ENCODE data around the gene CC2D1A. TPM values are rescaled to one million over a fixed set of nuclear protein-coding genes. Genes with fewer than 3 reads are reported as not detected.

The CC2D1A gene
- total RNA-seq, 1 donor from 2014 or later, result 35.2 TPM

DNA sequence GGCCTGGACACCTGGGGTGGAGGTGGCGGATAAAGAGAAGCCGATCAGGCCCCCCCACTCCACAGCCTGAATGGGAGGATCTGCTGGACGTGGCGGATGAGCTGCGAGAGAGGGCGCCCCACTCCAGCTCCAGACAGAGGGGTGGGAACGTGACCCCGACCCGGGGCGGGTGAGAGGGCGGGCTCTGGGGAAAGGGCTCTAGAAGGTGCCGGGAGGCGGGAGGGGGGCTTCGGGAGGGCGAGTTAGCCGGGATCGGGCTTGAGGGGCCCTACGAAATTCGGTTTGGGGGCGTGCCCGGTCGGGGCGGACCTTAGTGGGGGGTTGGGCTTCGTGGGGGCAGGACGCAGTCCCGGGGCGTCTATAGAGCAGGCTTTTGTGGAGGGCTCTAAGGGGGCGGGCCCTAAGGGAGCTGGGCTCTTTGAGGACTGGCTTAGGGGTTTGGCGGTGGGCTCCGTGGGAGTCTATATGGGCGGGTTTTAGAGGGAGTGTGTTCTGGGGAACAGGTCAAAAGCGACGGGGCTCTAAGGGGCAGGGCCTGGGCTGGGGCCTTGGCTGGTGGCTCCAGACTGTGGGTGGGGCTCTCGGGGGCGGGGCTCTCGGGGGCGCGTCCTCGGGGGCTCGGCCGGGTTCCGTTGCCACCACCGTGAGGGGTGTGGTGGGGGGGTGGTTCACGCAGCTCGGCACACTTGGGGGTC lies 33.2 kb upstream of the CC2D1A start:
- TF ChIP-seq, protein P1, sequence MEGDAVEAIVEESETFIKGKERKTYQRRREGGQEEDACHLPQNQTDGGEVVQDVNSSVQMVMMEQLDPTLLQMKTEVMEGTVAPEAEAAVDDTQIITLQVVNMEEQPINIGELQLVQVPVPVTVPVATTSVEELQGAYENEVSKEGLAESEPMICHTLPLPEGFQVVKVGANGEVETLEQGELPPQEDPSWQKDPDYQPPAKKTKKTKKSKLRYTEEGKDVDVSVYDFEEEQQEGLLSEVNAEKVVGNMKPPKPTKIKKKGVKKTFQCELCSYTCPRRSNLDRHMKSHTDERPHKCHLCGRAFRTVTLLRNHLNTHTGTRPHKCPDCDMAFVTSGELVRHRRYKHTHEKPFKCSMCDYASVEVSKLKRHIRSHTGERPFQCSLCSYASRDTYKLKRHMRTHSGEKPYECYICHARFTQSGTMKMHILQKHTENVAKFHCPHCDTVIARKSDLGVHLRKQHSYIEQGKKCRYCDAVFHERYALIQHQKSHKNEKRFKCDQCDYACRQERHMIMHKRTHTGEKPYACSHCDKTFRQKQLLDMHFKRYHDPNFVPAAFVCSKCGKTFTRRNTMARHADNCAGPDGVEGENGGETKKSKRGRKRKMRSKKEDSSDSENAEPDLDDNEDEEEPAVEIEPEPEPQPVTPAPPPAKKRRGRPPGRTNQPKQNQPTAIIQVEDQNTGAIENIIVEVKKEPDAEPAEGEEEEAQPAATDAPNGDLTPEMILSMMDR (IDR thresholded peaks at IDR 0.05), result peak; percentile 28
- DNase-seq (ENCODE audit: low spot score), result no peak
- Mint-ChIP-seq H3K27me3 (ENCODE audit: low read depth) (no peaks in the 10 kb centered on the region), H3K4me1 (ENCODE audit: low read depth) (peaks cover 3% of the 10 kb centered on the region), H3K9me3 (ENCODE audit: low read depth) (no peaks in the 10 kb centered on the region), H3K36me3 (ENCODE audit: low read depth) (no peaks in the 10 kb centered on the region), H3K4me3 (ENCODE audit: unreplicated experiment) (no peak overlapping the region), H3K27ac (ENCODE audit: unreplicated experiment) (peak overlapping the region; percentile 54)

DNA sequence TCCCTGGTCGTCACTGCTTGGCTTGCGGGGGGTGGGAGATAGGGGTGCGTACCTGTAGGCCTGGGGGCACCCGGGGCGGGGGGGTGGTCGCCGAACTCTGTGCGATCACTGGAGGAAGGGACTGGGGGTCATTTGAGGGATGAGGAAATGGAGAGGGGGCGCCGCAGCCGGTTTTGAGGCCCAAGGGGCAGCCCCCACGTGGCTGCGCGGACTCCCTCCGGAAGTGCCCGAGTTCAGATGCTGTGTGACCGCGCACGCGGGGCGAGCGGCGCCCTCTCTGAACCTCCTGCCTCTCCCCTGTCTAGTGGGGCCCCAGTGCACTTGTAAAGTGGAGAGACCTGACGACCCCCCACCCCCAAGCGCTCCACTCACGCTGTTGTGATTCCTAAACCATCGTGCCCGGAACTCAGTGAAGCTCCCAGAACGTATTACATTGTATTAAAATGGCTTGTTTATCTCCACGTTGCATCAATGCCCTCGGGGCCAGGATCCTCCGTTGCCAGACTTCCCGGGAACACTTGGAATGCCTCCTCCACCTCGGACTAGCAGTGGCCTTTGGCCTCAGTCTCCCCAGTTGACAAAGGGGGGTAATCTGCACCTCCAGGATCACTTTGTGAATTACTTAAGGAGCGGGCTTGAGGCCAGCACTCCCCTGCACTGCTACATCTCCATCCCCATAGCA lies 32.0 kb upstream of the CC2D1A start:
- H3K4me3 Mint-ChIP-seq (ENCODE audit: unreplicated experiment), result no peak overlapping the region
- H3K36me3 Mint-ChIP-seq (ENCODE audit: low read depth), result no peaks in the 10 kb centered on the region
- no peaks in the 10 kb centered on the region for H3K9me3 Mint-ChIP-seq (ENCODE audit: low read depth)
- no peaks in the 10 kb centered on the region for H3K27me3 Mint-ChIP-seq (ENCODE audit: low read depth)
- TF ChIP-seq, protein P1 (IDR thresholded peaks at IDR 0.05), result no peak
- H3K27ac Mint-ChIP-seq (ENCODE audit: unreplicated experiment), result no peak overlapping the region
- DNase-seq (ENCODE audit: low spot score), result no peak
- peaks cover 3% of the 10 kb centered on the region for H3K4me1 Mint-ChIP-seq (ENCODE audit: low read depth)

DNA sequence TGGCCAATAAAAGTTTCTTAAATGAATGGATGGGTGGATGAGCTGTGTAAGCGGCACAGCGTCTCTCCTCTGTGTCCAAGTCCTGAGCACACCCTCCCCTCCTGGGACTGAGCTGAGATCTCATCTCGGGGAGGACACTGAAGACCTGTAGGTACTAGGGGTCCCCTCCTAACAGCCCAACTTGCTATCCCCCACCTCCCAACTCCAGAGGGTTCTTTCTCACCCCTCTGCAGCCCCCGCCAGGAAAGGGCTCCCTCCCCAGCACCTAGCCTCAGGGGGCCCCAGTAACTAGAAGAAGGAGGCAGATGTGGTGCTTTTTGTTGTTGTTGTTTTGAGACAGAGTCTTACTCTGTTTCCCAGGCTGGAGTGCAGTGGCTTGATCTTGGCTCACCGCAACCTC lies 30.2 kb upstream of the CC2D1A start:
- Mint-ChIP-seq H3K4me1 (ENCODE audit: low read depth) (peaks cover 14% of the 10 kb centered on the region), H3K27me3 (ENCODE audit: low read depth) (no peaks in the 10 kb centered on the region), H3K36me3 (ENCODE audit: low read depth) (no peaks in the 10 kb centered on the region), H3K4me3 (ENCODE audit: unreplicated experiment) (no peak overlapping the region), H3K27ac (ENCODE audit: unreplicated experiment) (no peak overlapping the region), H3K9me3 (ENCODE audit: low read depth) (no peaks in the 10 kb centered on the region)
- TF ChIP-seq, protein P1 (IDR thresholded peaks at IDR 0.05), result no peak
- no peak for DNase-seq (ENCODE audit: low spot score)

DNA sequence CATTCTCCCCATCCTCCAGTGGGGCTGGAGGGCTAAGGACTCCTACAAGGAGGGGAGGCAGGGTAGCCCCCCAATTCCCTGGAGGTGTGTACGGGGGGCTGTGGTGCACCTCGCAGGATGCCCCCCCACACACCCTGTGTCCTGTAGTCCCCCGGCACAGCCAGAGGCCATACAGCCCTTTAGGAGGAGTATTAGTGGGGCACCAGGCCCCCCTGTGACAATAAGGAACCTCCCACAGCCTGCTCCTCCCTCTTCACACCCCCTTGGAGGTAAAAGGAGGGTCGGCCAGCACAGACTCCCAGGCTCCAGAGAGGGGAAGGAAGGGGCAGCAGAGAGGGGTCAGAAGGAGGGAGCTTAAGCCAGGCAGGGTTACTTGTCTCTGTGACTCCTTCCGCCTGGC lies 29.2 kb upstream of the CC2D1A start, which contains the start of gene NANOS3:
NANOS3 (plus strand) TSS at position 301 of the 400 bp plus-strand sequence. CDS start 115 bp downstream, outside the sequence.
- DNase-seq (ENCODE audit: low spot score), result no peak
- H3K27ac Mint-ChIP-seq (ENCODE audit: unreplicated experiment), result no peak within 1 kb of the TSS
- H3K27me3 Mint-ChIP-seq (ENCODE audit: low read depth), result no peaks in the 10 kb centered on the region
- no peaks in the 10 kb centered on the region for H3K9me3 Mint-ChIP-seq (ENCODE audit: low read depth)
- TF ChIP-seq, protein P1 (IDR thresholded peaks at IDR 0.05), result no peak
- peaks cover 22% of the 10 kb centered on the region for H3K4me1 Mint-ChIP-seq (ENCODE audit: low read depth)
- H3K4me3 Mint-ChIP-seq (ENCODE audit: unreplicated experiment), result no peak within 1 kb of the TSS
- no peaks in the 10 kb centered on the region for H3K36me3 Mint-ChIP-seq (ENCODE audit: low read depth)

DNA sequence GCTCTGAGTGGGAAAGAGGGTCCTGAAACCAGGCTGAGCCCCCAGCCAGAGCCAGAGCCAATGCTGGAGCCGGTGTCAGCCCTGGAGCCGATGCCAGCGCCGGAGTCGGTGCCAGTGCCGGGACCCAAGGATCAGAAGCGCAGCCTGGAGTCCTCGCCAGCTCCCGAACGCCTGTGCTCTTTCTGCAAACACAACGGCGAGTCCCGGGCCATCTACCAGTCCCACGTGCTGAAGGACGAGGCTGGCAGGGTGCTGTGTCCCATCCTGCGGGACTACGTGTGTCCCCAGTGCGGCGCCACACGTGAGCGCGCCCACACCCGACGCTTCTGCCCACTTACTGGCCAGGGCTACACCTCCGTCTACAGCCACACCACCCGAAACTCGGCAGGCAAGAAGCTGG lies 28.7 kb upstream of the CC2D1A start:
- TF ChIP-seq, protein P1 (IDR thresholded peaks at IDR 0.05), result no peak
- Mint-ChIP-seq H3K4me1 (ENCODE audit: low read depth) (peaks cover 27% of the 10 kb centered on the region), H3K27me3 (ENCODE audit: low read depth) (no peaks in the 10 kb centered on the region), H3K9me3 (ENCODE audit: low read depth) (no peaks in the 10 kb centered on the region), H3K27ac (ENCODE audit: unreplicated experiment) (no peak overlapping the region), H3K36me3 (ENCODE audit: low read depth) (no peaks in the 10 kb centered on the region), H3K4me3 (ENCODE audit: unreplicated experiment) (no peak overlapping the region)
- DNase-seq (ENCODE audit: low spot score), result no peak
